ENCODE measurements around the gene STK32B. TPM values are rescaled to one million over a fixed set of nuclear protein-coding genes. Genes with fewer than 3 reads are reported as not detected.

Gene STK32B
- total RNA-seq, 4 donors from 2014 or later: 0.46 to 0.68 (median 0.49) TPM; not detected in 1

- Histone ChIP-seq H3K4me1 (no peaks in the 10 kb centered on the region), H3K36me3 (no peaks in the 10 kb centered on the region), H3K4me3 (no peak overlapping the region), H3K27me3 (no peaks in the 10 kb centered on the region), H3K9me3 (peaks cover 0 to 2% (median 0%) of the 10 kb centered on the region in 3 donors), H3K27ac (no peak overlapping the region)
- intact Hi-C loops (cut with DNase I; ENCODE audit: low total_unique reads) (no loop called here), in situ Hi-C loops (cut with MboI; ENCODE audit: low sequenced_read_pairs in 4 of 4) (loop anchor here in 1 of 4 donors (25.0 kb wide), 1 partner anchor 106 kb away; no protein-coding TSS in a partner anchor)
- no peak for ATAC-seq
- no peak for DNase-seq
- TF ChIP-seq POLR2A (IDR thresholded peaks at IDR 0.05) (no peak), CTCF (IDR thresholded peaks at IDR 0.05 in 4 of 5, conservative IDR thresholded peaks at IDR 0.05 in 1 of 5) (no peak)
Observed at GRCh38 chr4:5368426-5368825, 317.1 kb downstream of the STK32B start.

- DNase-seq (no peak), ATAC-seq (no peak)
- H3K9me3 ChIP-seq: peaks cover 0 to 4% (median 0%) of the 10 kb centered on the region in 3 donors
- H3K4me1 ChIP-seq: no peaks in the 10 kb centered on the region
- H3K27me3 ChIP-seq: no peaks in the 10 kb centered on the region
- intact Hi-C loops (cut with DNase I; ENCODE audit: low total_unique reads): no loop called here
- no peak for TF ChIP-seq CTCF (IDR thresholded peaks at IDR 0.05 in 4 of 5, conservative IDR thresholded peaks at IDR 0.05 in 1 of 5)
- no peak for TF ChIP-seq POLR2A (IDR thresholded peaks at IDR 0.05)
- in situ Hi-C loops (cut with MboI; ENCODE audit: low sequenced_read_pairs in 4 of 4): loop anchor here in 1 of 4 donors (25.0 kb wide), 1 partner anchor 108 kb away; no protein-coding TSS in a partner anchor
- no peaks in the 10 kb centered on the region for H3K36me3 ChIP-seq
- no peak overlapping the region for H3K27ac ChIP-seq
- no peak overlapping the region for H3K4me3 ChIP-seq
Observed at GRCh38 chr4:5370286-5370685, 319.0 kb downstream of the STK32B start.

- DNase-seq: no peak
- no peak overlapping the region for H3K4me3 ChIP-seq
Observed at GRCh38 chr4:5371415-5372190, 320.3 kb downstream of the STK32B start.

GRCh38 chr4:5372198-5372597 lies 320.9 kb downstream of the STK32B start:
- TF ChIP-seq CTCF (IDR thresholded peaks at IDR 0.05 in 4 of 5, conservative IDR thresholded peaks at IDR 0.05 in 1 of 5): no peak
- TF ChIP-seq POLR2A (IDR thresholded peaks at IDR 0.05): no peak
- DNase-seq: no peak
- Histone ChIP-seq H3K27ac (no peak overlapping the region), H3K9me3 (peaks cover 0 to 4% (median 0%) of the 10 kb centered on the region in 3 donors), H3K4me3 (no peak overlapping the region), H3K36me3 (no peaks in the 10 kb centered on the region), H3K27me3 (no peaks in the 10 kb centered on the region), H3K4me1 (no peaks in the 10 kb centered on the region)
- no peak for ATAC-seq
- intact Hi-C loops (cut with DNase I; ENCODE audit: low total_unique reads) (no loop called here), in situ Hi-C loops (cut with MboI; ENCODE audit: low sequenced_read_pairs in 4 of 4) (loop anchor here in 1 of 4 donors (25.0 kb wide), 1 partner anchor 110 kb away; no protein-coding TSS in a partner anchor)

More at GRCh38 chr4:5371415-5372190, 320.3 kb downstream of the STK32B start:
- Histone ChIP-seq H3K27me3 (no peaks in the 10 kb centered on the region), H3K9me3 (peaks cover 0 to 4% (median 0%) of the 10 kb centered on the region in 3 donors), H3K4me1 (no peaks in the 10 kb centered on the region), H3K27ac (no peak overlapping the region), H3K36me3 (no peaks in the 10 kb centered on the region)
- in situ Hi-C loops (cut with MboI; ENCODE audit: low sequenced_read_pairs in 4 of 4) (loop anchor here in 1 of 4 donors (25.0 kb wide), 1 partner anchor 109 kb away; no protein-coding TSS in a partner anchor), intact Hi-C loops (cut with DNase I; ENCODE audit: low total_unique reads) (no loop called here)
- no peak for TF ChIP-seq POLR2A (IDR thresholded peaks at IDR 0.05)
- TF ChIP-seq CTCF (IDR thresholded peaks at IDR 0.05 in 4 of 5, conservative IDR thresholded peaks at IDR 0.05 in 1 of 5): no peak
- ATAC-seq: no peak

Data from gastrocnemius medialis (tissue), 4 donors.